K562 (cell line): ENCODE measurements around the gene SLPI. TPM values are rescaled to one million over a fixed set of nuclear protein-coding genes. Genes with fewer than 3 reads are reported as not detected.

Experiments
- ATAC-seq: fragments of 200-7000 bp; cut with Tn5 transposase; 3 replicates; pipeline ENCODE4 v1.9.1; 2020; ENCODE audit warnings: moderate library complexity
- BruUV-seq: library from RNA; stranded (reverse); fragments of 400-500 nt; replicated peaks from 2 replicates; lab custom pipeline; 2021; lab: Mats Ljungman, UMichigan
- CTCF ChIA-PET: fragments of 300-600 bp; formaldehyde crosslinking; extraction: SDS; loops from one replicate; lab custom pipeline; 2021; ENCODE audit warnings: low intra/inter-chr PET ratio; lab: Yijun Ruan, JAX
- POLR2A ChIA-PET: fragments of 300-600, 350-650 bp; sonication (Branson Sonifier 250); formaldehyde crosslinking; extraction: SDS; loops from one replicate; lab custom pipeline; 2021; ENCODE audit warnings: antibody characterized with exemption, inconsistent platforms; lab: Yijun Ruan, JAX
- DNase-seq, 4 experiments: peaks; one replicate each; pipeline versions ENCODE4 v3.0.0 to v3.0.0-alpha.2; 2011 to 2018; ENCODE audit warnings: low spot score in 3 of 4, mixed read lengths in 3 of 4; ENCODE audit errors: extremely low read depth in 1 of 4
- FAIRE-seq: peaks from 2 replicates; lab custom pipeline; 2011; peaks lifted over from hg19 to GRCh38; lab: Jason Lieb, UNC
- H2AFZ ChIP-seq: 2 replicates; pipeline ENCODE4 v1.6.0; 2011; ENCODE audit warnings: low read depth, low read length, control low read depth, inconsistent platforms
- H3K27ac ChIP-seq: fragments of 200-600 bp; 3 replicates; pipeline ENCODE4 v1.8.0; 2011; ENCODE audit warnings: low read depth, mild to moderate bottlenecking, control low read depth, inconsistent platforms, low read length, moderate library complexity, mixed read lengths; ENCODE audit errors: extremely low read depth
- H3K27me3 ChIP-seq, 2 experiments: fragments of 300-600 bp in 1 of 2; 2 replicates in 1 of 2; 3 replicates in 1 of 2; pipeline versions ENCODE4 v1.6.0 to v1.8.0; 2011; ENCODE audit warnings: inconsistent platforms in 2 of 2, low read length in 2 of 2, mild to moderate bottlenecking in 1 of 2, mixed read lengths in 1 of 2, moderate library complexity in 1 of 2; ENCODE audit not compliant: control insufficient read depth in 2 of 2, insufficient read depth in 2 of 2
- H3K36me3 ChIP-seq: fragments of 300-600 bp; 3 replicates; pipeline ENCODE4 v1.8.0; 2011; ENCODE audit warnings: mild to moderate bottlenecking, low read length, inconsistent platforms; ENCODE audit not compliant: control insufficient read depth, insufficient read depth
- H3K4me1 ChIP-seq, 2 experiments: fragments of 200-600 bp in 1 of 2; replicated peaks in 1 of 2; 2 replicates in 1 of 2; 3 replicates in 1 of 2; pipeline versions ENCODE4 v1.5.1 to v1.8.0; 2011; ENCODE audit warnings: inconsistent platforms in 2 of 2, low read length in 2 of 2, mild to moderate bottlenecking in 1 of 2, mixed read lengths in 1 of 2, moderate library complexity in 1 of 2; ENCODE audit not compliant: control insufficient read depth in 2 of 2, insufficient read depth in 2 of 2
- H3K4me2 ChIP-seq: 2 replicates; pipeline ENCODE4 v1.6.1; 2011; ENCODE audit warnings: low read length, control low read depth, inconsistent platforms, mixed read lengths; ENCODE audit not compliant: insufficient read depth
- H3K4me3 ChIP-seq: fragments of 200-600 bp; sonication (generic), shearing (Covaris generic); 2 replicates; pipeline ENCODE4 v1.5.1; 2016; ENCODE audit warnings: control low read depth, inconsistent platforms
- H3K79me2 ChIP-seq: fragments of 200-600 bp; 3 replicates; pipeline ENCODE4 v1.8.0; 2011; ENCODE audit warnings: low read length, inconsistent platforms; ENCODE audit not compliant: control insufficient read depth, insufficient read depth
- H3K9ac ChIP-seq, 2 experiments: 2 replicates each; pipeline versions ENCODE4 v1.6.0 to v1.6.1; 2011; ENCODE audit warnings: low read depth in 2 of 2, low read length in 2 of 2, control low read depth in 1 of 2, inconsistent platforms in 1 of 2, mild to moderate bottlenecking in 1 of 2, mixed read lengths in 1 of 2; ENCODE audit not compliant: insufficient read depth in 1 of 2
- H3K9me1 ChIP-seq: one replicate; pipeline ENCODE4 v1.6.0; 2011; ENCODE audit warnings: inconsistent platforms, mild to moderate bottlenecking, low read length, moderate library complexity; ENCODE audit not compliant: control insufficient read depth, insufficient read depth
- H3K9me3 ChIP-seq: replicated peaks from 2 replicates; pipeline ENCODE4 v1.5.1; 2011; ENCODE audit warnings: low read depth, low read length, inconsistent platforms; ENCODE audit not compliant: control insufficient read depth, insufficient read depth
- H4K20me1 ChIP-seq: replicated peaks from 2 replicates; pipeline ENCODE4 v1.6.1; 2011; ENCODE audit warnings: low read length, inconsistent platforms, mixed read lengths; ENCODE audit not compliant: control insufficient read depth, insufficient read depth
- NONO ChIP-seq, 2 experiments: fragments of 200-400 bp in 1 of 2; fragments of 450-650 bp in 1 of 2; formaldehyde crosslinking in 1 of 2; IDR thresholded peaks; 2 replicates each; pipeline ENCODE4 v1.6.1; 2017; ENCODE audit warnings: low read depth in 2 of 2, mild to moderate bottlenecking in 2 of 2, moderate library complexity in 2 of 2, low read length in 1 of 2
- POLR2B ChIP-seq: fragments of 450-650 bp; IDR thresholded peaks from 2 replicates; pipeline ENCODE4 v1.6.1; 2018; ENCODE audit warnings: low read depth; ENCODE audit not compliant: partially characterized antibody
- RFX1 ChIP-seq: fragments of 450-650 bp; IDR thresholded peaks from 2 replicates; pipeline ENCODE4 v1.6.1; 2016; ENCODE audit warnings: mild to moderate bottlenecking, moderate library complexity
- SMARCE1 ChIP-seq: fragments of 450-650 bp; IDR thresholded peaks from 2 replicates; pipeline ENCODE4 v1.7.1; 2016; ENCODE audit warnings: mild to moderate bottlenecking
- TRIM24 ChIP-seq, 2 experiments: fragments of 450-650 bp; IDR thresholded peaks; 2 replicates each; pipeline ENCODE4 v1.6.1; 2016
- ZKSCAN3 ChIP-seq: fragments of 250-450 bp; sonication (Bioruptor Pico); IDR thresholded peaks from 2 replicates; pipeline ENCODE4 v1.4.0; 2020
- ZNF165 ChIP-seq: fragments of 250-450 bp; sonication (Bioruptor Pico); IDR thresholded peaks from 2 replicates; pipeline ENCODE4 v1.4.0; 2020; ENCODE audit warnings: borderline replicate concordance
- ZNF77 ChIP-seq: fragments of 250-450 bp; sonication (Bioruptor Pico); IDR thresholded peaks from 2 replicates; pipeline ENCODE4 v1.5.0; 2020
- WGBS: fragments of 100-300 bp; shearing (Covaris generic); methylation state at CpG from one replicate; pipeline ENCODE4 v1.1.6; 2016; ENCODE audit warnings: low coverage, mixed read lengths; ENCODE audit not compliant: insufficient coverage; ENCODE audit errors: missing lambda C conversion rate; 5-methylcytosine and 5-hydroxymethylcytosine counted together
- in situ Hi-C: fragments of 300-500 bp; cut with MboI; formaldehyde crosslinking; loops from 4 replicates; pipeline ENCODE4 v1.15.0; 2018; ENCODE audit warnings: inconsistent platforms, mixed read lengths
- intact Hi-C: fragments of 100-400 bp; cut with micrococcal nuclease; formaldehyde crosslinking; loops from 2 replicates; pipeline ENCODE4 v1.14.2; 2022
- polyA plus RNA-seq, 8 experiments: library from polyadenylated mRNA; depleted of rRNA in 4 of 8; stranded (reverse) in 5 of 8; unstranded in 3 of 8; fragments of >200 nt; fragmentation: Nextera tagmentation in 2 of 8; fragmentation: Illumina TruSeq in 1 of 8; extraction: Ambion mirVana in 2 of 8; extraction: Trizol in 1 of 8; gene quantifications; 2 replicates each; pipeline versions ENCODE4 v1.2.1 to v1.2.3, GENCODE V29; 2011 to 2014; ENCODE audit warnings: inconsistent platforms in 1 of 8, missing spikeins in 1 of 8
- total RNA-seq, 7 experiments: library from RNA; depleted of rRNA in 6 of 7; stranded (reverse); fragments of >200 nt in 6 of 7; fragmentation: Illumina TruSeq in 2 of 7; extraction: Trizol in 2 of 7; gene quantifications; 2 replicates each; pipeline versions ENCODE4 v1.2.1 to v1.2.3, GENCODE V29; 2011 to 2021; ENCODE audit warnings: low replicate concordance in 1 of 7

Gene SLPI
- total and polyA plus RNA-seq, 9 of the 15 experiments (the other 6 are each of a cell fraction or from before 2014, with no cell fraction given) = 0.78 TPM; not detected in 8

- Histone ChIP-seq H3K27ac (no peak overlapping the region), H3K36me3 (no peaks in the 10 kb centered on the region), H3K4me3 (no peak overlapping the region), H3K9ac (no peak overlapping the region), H3K9me1 (no peaks in the 10 kb centered on the region), H2AFZ (no peak overlapping the region), H3K4me1 (peaks cover 0 to 13% of the 10 kb centered on the region in 2 experiments; a peak in 2 of 5 replicates), H3K79me2 (no peaks in the 10 kb centered on the region), H3K4me2 (no peak overlapping the region), H3K27me3 (peaks cover 13 to 35% of the 10 kb centered on the region in 2 experiments; a peak in 4 of 5 replicates), H4K20me1 (no peaks in the 10 kb centered on the region; the same call in 1 of the 2 replicates), H3K9me3 (peaks cover under 1% of the 10 kb centered on the region; the same call in 1 of the 2 replicates)
- intact Hi-C loops = no loop called here
- no peak for DNase-seq
- in situ Hi-C loops = no loop called here
- FAIRE-seq = no peak
- ChIA-PET CTCF (no interaction called here), POLR2A (no interaction called here)
- BruUV-seq = no TSS peak
- no peak for ATAC-seq
- 36% methylated on average over 5 of the region's 6 CpGs for WGBS
- TF ChIP-seq ZNF165 (CRISPR knock-in tag) = no peak
- TF ChIP-seq ZKSCAN3 = no peak
- TF ChIP-seq ZNF77 (CRISPR knock-in tag) = no peak
- no peak for TF ChIP-seq NONO (IDR thresholded peaks at IDR 0.05; ENCODE audit: low read depth in 2 of 2, low read length in 1 of 2)
- no peak for TF ChIP-seq RFX1
- TF ChIP-seq POLR2B = no peak
- TF ChIP-seq SMARCE1 = no peak
- TF ChIP-seq TRIM24 (IDR thresholded peaks at IDR 0.05) = no peak
Measured at GRCh38 chr20:45299786-45300185, 45.4 kb upstream of the SLPI start.
